HG02798 (cell line): ENCODE measurements around the gene CCDC88C.

Experiments used
- ATAC-seq: cut with Tn5 transposase; IDR thresholded peaks from one replicate; pipeline ENCODE4 v1.9.1; 2021; ENCODE audit warnings: mild to moderate bottlenecking; ENCODE audit not compliant: unreplicated experiment, poor library complexity

The CCDC88C gene

DNA sequence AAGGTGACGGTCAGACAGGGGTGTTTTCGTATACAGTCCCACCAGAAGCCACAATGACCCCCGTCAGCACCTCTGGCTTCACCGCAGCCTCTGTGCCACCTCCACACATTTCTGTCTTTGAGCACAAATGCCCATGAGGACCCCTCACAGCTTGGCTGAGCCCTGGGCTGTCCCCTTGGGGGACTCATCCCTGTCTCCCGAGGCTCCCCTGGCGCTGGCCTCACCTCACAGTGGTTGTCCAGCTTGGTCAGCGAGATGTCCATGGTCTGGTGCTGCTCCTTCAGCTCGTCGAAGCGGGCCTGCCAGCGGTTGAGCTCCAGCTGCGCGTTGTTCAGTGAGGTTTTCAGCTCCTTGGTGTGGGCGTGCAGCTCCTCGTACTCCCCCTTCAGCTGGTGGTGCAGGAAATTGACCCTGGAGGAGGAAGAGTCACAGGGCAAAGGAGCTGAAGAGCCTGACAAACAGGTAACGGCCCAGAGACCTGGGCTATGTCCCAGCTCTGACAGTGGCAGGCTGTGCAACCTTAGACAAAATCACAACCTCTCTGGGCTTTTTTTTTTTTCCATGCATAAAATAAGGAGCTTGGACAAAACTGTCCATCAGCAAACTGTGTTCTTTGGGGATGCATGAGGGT lies 120.4 kb downstream of the CCDC88C start:
- no peak for ATAC-seq

DNA sequence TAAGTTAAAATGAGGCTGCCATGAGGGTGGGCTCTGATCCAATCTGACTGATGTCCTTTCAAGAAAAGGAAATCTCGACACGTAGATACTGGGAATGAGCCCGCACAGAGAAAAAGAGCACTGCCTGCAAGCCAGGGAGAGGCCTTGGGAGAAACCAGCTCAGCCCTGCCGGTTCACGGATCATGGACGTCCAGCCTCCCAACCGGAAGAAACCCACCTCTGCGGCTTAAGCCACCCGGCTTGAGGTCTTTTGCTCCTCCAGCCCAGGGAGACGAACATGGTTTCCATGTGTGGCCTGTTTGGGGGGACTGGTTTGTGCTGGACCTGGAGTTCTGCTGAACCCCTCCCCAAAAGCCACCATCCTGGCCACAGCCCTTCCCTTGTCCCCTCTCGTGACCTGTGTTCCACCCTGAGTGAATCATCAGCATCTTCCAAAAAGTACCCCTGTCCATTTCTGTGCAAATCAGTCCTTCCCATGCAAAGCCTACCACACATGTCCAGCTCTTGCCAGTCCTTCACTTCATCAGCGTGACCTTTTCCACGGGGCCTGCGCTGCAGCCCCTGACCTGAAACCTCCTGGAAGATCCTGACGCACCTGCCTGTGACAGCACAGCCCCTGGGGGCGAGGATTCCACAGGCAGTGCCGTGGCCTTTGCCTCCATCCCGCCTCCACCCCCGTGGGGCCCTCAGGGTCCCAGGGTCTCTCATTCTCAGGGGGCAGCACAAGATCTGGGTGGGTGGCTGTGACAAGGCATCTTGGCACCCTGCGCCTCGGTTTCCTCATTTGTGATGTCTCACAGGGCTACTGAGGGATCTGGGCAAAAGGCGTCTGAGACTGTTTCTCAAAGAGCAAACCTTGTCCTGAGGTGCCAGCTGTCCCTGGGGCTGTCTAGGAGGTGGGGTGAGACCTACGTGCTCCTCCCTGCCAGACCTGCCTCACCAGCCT lies 121.5 kb downstream of the CCDC88C start:
- ATAC-seq: no peak

DNA sequence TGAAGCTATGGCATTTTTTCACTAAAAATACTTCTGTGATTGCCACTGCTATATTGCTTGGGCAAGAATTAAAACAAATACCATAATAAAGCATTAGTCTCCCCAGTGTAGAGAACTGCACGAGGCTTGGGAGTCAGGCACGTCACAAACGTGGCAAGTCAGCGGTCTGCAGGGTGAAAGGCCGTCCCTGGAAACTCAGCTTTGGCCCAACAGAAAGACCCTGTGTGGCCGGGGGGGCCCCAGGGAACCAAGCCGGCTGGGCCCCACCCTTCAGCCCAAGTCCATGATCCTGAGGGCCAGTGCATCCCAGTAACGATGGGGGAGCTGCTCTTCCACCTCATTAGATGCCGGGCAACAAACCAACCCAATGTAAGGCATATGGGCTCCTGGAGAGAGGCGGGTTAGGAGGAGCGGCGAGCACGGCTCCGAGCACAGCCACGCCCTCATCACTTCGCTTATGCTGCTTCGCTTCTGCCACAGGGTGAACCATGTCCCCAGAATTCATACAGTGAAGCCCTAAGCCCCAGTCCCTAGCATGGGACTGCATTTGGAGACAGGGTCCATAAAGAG lies 122.3 kb downstream of the CCDC88C start:
- ATAC-seq: no peak

DNA sequence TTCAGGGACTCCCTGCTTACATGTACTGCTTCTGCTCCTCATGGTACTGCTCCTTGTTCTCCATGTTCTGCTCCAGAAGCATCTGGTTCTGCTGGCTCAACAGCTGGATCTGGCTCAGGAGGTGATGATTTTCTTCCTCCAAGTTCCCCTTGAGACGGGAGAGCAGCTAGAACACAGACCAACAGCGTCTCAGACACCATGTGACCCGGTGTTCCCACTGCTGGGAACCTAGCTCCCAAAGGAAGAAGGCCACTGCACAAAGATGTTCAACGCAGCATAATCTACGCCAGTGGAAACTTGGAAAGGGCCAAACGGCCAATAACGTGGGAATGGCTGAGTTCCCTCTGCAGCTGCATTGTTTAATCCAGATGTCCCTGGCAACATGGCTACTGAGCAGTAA lies 123.5 kb downstream of the CCDC88C start:
- ATAC-seq: no peak

DNA sequence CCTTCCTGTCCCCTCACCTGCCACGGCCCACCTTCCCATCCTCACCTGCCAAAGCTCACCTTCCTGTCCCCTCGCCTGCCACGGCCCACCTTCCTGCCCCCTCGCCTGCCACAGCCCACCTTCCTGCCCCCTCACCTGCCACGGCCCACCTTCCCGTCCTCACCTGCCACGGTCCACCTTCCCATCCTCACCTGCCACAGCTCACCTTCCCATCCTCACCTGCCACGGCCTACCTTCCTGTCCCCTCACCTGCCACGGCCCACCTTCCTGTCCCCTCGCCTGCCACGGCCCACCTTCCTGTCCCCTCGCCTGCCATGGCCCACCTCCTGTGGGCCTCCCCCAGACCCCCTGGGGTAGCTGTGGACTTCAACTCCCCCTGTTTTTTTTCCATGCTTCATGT lies 124.3 kb downstream of the CCDC88C start:
- no peak for ATAC-seq

DNA sequence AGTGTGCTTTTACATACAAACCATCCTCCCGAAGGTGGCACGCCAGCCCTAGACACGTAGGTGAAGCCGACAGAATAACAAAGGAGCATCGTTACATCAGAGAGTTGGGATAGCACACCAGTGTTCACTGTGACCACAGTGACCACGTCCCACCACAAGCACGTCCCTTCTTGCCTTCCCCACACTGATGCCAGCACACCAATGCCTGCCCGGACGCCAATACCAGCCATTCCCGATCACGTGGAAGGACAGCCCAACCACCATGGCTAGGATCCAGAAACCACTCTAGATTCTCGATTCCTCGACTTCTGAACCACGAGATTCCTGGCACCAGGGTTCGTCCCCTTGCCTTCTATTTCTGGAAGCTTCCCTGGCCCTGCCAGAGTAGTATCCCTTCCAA lies 125.1 kb downstream of the CCDC88C start:
- ATAC-seq: no peak

DNA sequence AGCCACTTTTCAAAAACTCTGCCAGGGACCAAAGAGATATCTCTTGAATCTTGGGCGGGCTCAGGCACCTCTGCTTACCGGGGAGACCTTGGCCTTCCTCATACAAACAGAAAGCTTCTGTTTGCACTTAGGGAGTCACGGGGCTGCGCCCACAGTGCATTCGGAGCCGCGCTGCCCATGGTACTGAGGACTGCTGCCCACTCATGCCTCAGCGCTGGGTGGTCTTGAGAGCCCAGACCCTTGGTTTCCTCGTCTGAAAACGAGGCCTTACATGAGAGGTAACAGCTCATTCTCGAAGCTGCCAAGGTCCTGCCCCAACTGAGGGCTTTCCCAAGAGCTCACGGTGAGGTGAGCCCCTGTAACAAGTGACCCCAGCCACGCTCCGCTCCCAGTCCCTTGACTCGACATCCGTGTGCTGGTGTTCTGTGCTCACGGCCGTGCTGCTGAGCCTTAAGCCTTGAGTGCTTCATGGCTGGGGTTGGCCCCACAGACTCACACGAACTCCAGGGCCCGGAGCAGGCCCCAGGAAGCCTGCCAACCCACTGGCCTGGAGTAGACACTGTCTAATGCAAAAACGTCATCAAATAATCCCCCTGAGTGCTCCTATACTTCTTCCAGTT lies 125.7 kb downstream of the CCDC88C start:
- no peak for ATAC-seq

DNA sequence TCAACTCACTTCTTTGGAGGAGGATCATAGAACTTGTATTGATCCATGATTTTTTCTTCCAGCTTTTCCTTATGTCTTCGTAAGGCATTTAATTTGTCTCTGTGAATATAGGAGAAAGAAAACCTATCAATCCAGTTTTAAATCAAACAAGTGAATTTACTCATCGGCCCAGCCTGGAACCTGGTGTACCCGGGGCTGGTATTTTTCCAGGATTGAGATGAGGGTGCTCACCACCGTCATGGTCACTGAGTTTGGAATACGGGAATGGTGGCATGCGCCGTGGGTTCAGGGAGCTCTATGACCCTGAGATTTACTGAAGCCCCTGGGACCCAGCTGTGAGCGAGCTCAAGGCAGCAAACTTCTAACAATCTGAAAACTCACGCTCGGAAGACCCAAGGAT lies 126.6 kb downstream of the CCDC88C start:
- ATAC-seq: no peak

DNA sequence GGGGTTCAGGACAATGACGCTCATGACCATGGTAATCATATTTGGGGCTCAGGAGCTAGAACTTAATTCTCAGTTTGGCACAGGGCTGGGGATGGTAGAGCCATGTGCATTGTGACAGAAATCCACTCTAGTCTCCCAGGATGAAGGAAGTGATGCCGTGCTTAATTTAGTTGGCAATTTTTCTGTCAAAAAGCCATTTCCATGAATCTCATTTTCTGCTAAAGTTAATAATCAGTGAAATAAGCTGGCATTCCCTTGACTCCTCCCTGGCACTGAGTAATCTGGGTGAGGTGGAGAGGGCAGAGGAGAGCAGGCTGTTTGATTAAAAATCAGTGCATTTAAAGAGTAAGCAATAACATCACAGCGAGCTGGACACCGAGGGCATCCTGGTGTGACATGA lies 128.2 kb downstream of the CCDC88C start:
- ATAC-seq: no peak

DNA sequence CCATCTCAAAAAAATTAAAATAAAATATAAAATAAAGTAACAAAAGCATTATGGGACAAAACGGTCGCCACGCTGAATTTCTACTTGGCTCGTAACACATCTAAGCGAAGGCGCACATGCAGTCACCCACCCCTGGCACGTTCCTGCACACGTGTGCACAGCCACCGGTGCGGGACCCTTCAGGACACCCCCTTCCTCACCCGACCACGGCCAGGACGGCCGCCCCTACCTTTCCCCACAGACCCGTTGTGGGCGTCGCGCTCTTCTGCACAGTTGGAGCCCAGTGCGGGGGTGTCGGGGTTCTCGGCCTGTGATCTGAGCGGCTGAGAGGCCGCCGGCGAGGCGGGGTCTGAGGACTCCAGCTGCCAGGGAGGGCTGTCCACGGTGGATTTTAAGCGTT lies 128.7 kb downstream of the CCDC88C start:
- ATAC-seq: no peak

DNA sequence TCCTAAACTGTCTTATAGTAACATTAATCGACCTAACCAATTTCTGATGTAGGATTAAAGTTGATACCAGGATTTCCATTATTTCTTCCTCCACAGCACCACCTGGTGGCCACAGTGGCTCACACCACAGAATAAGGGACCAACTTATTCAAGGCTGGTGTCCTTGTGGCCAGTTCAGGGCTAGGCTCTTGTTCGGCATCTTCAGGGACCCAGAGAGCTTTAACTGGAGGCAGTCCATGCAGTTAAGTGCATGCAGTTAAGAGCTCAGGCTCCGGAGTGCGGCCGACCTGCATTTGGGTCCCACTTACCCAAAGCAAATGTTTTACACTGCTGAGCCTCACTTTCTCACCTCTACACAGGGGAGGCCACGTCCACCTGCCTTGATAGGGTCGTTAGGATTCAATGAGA lies 131.1 kb downstream of the CCDC88C start:
- ATAC-seq: no peak

DNA sequence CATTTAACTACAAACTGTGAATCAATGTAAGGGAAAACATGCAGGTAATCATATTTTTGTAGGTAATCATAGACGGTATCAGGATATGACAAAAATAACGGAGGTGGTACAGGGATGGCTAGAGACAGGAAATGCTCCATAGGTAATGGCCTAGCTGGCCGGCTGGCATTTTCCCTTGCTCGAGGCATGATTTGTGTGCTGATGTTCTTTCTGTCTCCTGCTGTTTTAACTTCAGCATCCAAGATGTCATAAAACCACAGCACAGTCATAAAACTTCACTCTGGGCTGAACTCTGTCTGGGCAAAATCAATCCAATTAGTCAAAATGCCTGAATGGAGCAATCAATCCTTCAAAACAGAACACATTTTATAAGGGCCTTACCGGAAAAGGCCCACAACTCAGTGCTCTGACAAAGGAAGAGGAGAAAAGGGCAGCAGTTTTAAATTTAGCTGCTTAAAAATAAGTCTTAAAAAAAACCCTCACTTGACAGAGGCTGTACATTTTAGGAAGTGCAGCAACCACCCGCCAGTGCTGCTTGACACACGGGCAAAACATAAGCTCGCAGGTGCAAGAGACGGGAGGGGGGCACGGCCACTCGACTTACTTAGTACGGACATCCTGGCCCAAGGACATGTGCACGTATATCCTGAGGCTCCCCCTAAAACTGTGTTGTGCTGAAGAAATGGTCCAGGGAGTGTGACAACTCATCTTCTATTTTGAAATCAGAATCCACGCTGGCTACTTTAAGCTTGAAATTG lies 132.7 kb downstream of the CCDC88C start:
- ATAC-seq: no peak

DNA sequence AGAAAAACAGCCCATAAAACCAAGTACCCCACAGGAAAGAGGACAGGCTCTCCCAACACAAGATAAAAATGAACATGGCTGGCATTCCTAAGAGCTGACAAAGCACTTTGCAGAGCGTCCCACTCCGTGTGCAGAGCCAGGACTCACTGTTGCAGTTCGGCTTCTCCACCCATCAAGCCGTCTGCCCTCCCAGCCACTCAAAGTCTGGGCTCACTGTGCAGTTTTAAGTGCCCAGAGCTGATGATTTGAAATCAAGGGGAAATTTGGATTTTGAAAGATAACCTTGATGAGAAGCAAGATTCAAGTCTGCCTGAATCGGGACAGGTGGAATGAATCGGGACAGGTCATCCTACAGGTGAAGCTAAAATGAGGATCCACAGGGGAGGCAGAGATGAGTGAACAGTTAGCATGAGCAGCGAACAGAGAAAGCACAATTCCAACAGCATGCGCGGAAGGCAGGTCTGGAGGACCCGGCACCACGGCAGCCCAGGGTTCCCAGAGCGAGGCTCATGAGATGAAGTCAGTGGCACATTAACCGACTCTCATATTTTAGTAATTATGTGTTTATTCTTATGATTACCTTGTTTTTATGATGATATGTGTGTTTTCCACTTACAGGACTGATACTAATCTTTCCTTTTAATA lies 133.4 kb downstream of the CCDC88C start:
- ATAC-seq: no peak

DNA sequence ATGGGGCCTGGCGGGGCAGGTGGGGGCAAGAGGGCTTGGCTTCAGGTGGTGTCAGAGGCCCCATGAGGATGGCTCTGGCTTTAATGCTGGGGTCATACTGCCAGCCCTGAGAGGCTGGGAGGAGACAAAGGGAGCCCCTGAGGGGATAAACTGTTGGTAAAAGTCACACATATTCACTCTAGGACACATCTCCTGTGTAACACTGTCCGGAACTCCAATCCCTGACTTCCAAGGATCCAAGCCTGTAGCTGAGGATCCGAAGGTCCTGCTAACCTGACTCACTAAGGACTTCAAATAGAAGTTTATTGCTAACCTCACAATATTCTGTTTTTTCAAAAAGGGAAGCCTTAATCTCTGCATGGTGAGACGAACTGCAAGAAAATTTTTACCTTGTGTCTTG lies 134.0 kb downstream of the CCDC88C start:
- no peak for ATAC-seq

DNA sequence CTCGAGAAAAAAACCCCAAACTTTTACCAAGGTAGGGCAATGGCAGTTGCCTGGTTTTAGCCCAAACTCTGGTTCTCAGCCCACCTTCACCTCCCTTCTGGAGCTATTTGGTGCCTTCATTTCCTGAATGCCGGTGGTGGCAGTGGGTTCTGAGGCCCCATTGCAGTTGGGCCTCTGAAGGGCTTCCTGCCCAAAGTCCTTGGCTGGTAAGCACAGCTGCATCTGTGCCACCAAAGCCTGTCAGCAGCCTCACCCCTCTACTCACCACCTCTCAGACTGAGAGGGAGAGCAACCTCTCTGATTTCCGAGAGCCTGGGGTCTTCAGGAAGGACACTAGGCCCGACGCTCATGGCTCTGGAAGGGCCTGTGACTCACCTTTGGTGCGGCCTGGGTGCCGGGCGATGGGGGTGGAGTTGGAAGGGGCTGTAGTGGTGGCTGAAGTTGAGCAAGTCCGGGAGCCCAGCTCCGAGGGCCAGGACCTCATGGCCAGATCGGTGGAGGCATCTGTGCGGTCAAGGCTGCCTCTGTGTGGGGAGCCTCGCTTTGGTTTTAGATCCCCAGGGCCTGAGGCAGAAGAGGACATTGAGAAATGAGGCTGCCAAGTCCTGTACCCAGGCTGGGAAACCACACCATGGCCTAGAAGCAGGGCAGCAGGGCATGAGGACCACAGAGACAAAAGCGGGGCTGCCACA lies 134.5 kb downstream of the CCDC88C start:
- no peak for ATAC-seq

DNA sequence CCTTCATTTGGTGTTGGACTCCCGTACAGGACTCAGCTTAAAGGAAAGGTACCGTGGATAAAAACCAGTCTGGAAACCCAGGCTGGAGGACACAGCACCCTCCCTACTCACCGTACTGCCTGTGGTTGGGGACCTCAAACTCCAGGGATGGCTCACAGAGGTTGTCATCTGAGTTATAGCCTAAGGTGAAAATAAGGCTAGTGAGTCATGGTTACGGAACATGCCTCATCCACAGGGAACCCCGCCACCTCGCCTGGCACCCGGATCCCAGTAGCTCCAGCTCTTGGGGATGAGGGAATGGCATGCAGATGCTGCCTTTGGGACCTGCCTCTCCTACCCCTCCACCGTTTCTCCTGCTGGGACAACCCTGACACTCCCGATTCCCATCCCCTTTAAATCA lies 136.3 kb downstream of the CCDC88C start:
- no peak for ATAC-seq

DNA sequence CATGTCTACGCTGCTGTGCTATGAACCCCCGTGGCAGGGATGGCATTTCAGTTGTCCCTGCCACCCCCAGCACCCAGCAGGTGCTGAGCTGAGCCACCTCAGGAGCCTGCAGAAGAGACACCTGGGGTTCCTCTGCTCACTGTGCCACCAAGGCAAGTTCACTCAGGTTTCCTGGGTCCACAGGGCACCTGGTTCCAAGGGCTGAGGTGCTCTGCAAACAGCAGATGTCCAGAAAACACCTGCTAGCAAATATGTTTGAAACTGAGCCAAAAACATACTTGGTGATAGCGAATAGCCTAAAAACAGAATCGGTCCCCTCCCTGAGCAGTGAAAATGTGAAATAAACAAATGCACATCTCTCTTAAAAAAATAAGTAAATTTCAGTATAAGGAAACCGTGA lies 137.5 kb downstream of the CCDC88C start:
- no peak for ATAC-seq

DNA sequence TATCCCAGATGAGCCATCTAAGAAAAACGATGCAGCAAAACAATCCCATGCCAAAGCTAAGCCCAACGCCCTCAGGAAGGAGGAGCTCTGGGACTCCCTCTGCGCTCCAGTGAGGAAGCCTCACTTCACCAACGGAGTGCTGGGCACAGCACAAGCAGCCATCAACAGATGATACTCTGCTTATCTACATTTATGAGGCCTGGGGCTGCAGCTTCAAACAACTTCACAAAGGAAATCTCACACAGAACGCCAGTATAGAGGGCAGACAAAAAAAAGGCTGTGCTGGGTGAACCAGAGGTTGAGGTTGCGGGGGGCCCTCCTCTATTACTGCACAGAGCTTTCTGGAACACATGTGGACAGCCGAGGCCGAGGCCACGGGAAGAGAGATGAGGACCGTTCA lies 138.3 kb downstream of the CCDC88C start:
- ATAC-seq: no peak

DNA sequence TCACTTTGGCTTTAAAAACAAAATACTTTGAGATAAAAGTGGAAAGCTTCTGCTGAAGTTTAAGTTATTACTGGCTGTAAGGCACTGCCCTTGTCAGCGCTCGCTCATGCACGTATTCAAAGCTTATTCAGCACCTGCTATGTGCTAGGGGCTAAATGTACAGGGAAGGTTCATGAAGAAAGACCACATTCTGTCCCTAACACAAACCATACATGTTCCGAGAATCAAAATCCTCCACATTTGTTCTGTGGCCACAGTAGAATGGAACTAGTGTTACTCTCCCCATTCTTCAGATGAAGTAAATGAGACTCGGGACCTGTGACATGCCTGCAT lies 139.3 kb downstream of the CCDC88C start:
- no peak for ATAC-seq
